HEK293 (cell line): ENCODE measurements around the gene FBXO10.

Experiments used
- AEBP2 ChIP-seq: fragments of 450-650 bp; formaldehyde crosslinking; IDR thresholded peaks from 2 replicates; pipeline ENCODE4 v1.5.1; 2016; ENCODE audit warnings: missing biosample characterization, missing genetic modification characterization, borderline replicate concordance
- BCL11A ChIP-seq: fragments of 450-650 bp; formaldehyde crosslinking; IDR thresholded peaks from 2 replicates; pipeline ENCODE4 v1.5.1; 2016; ENCODE audit warnings: low read depth, missing biosample characterization, missing genetic modification characterization
- BCL6B ChIP-seq: fragments of 450-650 bp; formaldehyde crosslinking; IDR thresholded peaks from 2 replicates; pipeline ENCODE4 v1.5.1; 2017; ENCODE audit warnings: missing biosample characterization, missing genetic modification characterization
- EGR2 ChIP-seq: fragments of 450-650 bp; formaldehyde crosslinking; IDR thresholded peaks from 2 replicates; pipeline ENCODE4 v1.5.1; 2016; ENCODE audit warnings: low read depth, missing biosample characterization, missing genetic modification characterization
- KLF10 ChIP-seq: fragments of 450-650 bp; IDR thresholded peaks from 2 replicates; pipeline ENCODE4 v1.5.1; 2018; ENCODE audit warnings: missing biosample characterization, mild to moderate bottlenecking, missing genetic modification characterization
- MEIS1 ChIP-seq: sonication (generic); formaldehyde crosslinking; IDR thresholded peaks from 2 replicates; pipeline ENCODE4 v1.8.1; 2022; ENCODE audit warnings: missing genetic modification reagents, mild to moderate bottlenecking, borderline replicate concordance
- MYNN ChIP-seq: fragments of 450-650 bp; formaldehyde crosslinking; IDR thresholded peaks from 2 replicates; pipeline ENCODE4 v1.5.1; 2016; ENCODE audit warnings: missing biosample characterization, missing genetic modification characterization, borderline replicate concordance
- YY1 ChIP-seq: fragments of 450-650 bp; formaldehyde crosslinking; IDR thresholded peaks from 2 replicates; pipeline ENCODE4 v1.5.1; 2018; ENCODE audit warnings: missing biosample characterization, missing genetic modification characterization
- ZBTB10 ChIP-seq: fragments of 450-650 bp; formaldehyde crosslinking; IDR thresholded peaks from 2 replicates; pipeline ENCODE4 v1.5.1; 2016; ENCODE audit warnings: missing biosample characterization, missing genetic modification characterization
- ZBTB11 ChIP-seq: fragments of 450-650 bp; formaldehyde crosslinking; conservative IDR thresholded peaks from 2 replicates; pipeline ENCODE4 v1.5.1; 2016; ENCODE audit warnings: low read depth, missing biosample characterization, missing genetic modification characterization
- ZEB2 ChIP-seq: fragments of 450-650 bp; formaldehyde crosslinking; IDR thresholded peaks from 2 replicates; pipeline ENCODE4 v1.5.1; 2016; ENCODE audit warnings: missing biosample characterization, missing genetic modification characterization
- ZNF2 ChIP-seq: fragments of 450-650 bp; formaldehyde crosslinking; IDR thresholded peaks from 2 replicates; pipeline ENCODE4 v1.5.1; 2016; ENCODE audit warnings: missing biosample characterization, missing genetic modification characterization
- ZNF248 ChIP-seq: fragments of 450-650 bp; formaldehyde crosslinking; IDR thresholded peaks from 2 replicates; pipeline ENCODE4 v1.5.1; 2017; ENCODE audit warnings: missing biosample characterization, missing genetic modification characterization
- ZNF354C ChIP-seq: fragments of 450-650 bp; formaldehyde crosslinking; IDR thresholded peaks from 2 replicates; pipeline ENCODE4 v1.5.1; 2016; ENCODE audit warnings: missing biosample characterization, missing genetic modification characterization, low read depth, borderline replicate concordance
- ZNF473 ChIP-seq: fragments of 450-650 bp; formaldehyde crosslinking; IDR thresholded peaks from 2 replicates; pipeline ENCODE4 v1.5.1; 2017; ENCODE audit warnings: missing biosample characterization, missing genetic modification characterization
- ZNF501 ChIP-seq: fragments of 450-650 bp; formaldehyde crosslinking; IDR thresholded peaks from 2 replicates; pipeline ENCODE4 v1.5.1; 2016; ENCODE audit warnings: missing biosample characterization, missing genetic modification characterization
- ZNF518A ChIP-seq: fragments of 450-650 bp; formaldehyde crosslinking; conservative IDR thresholded peaks from 2 replicates; pipeline ENCODE4 v1.5.1; 2016; ENCODE audit warnings: low read depth, missing biosample characterization, missing genetic modification characterization
- ZNF544 ChIP-seq: fragments of 450-650 bp; formaldehyde crosslinking; IDR thresholded peaks from 2 replicates; pipeline ENCODE4 v1.5.0; 2017; ENCODE audit warnings: missing biosample characterization, missing genetic modification characterization
- ZNF610 ChIP-seq: fragments of 450-650 bp; formaldehyde crosslinking; IDR thresholded peaks from 2 replicates; pipeline ENCODE4 v1.5.1; 2016; ENCODE audit warnings: missing biosample characterization, missing genetic modification characterization, borderline replicate concordance
- ZNF639 ChIP-seq: fragments of 450-650 bp; formaldehyde crosslinking; IDR thresholded peaks from 2 replicates; pipeline ENCODE4 v1.5.1; 2016; ENCODE audit warnings: missing biosample characterization, missing genetic modification characterization
- ZNF664 ChIP-seq: fragments of 450-650 bp; formaldehyde crosslinking; IDR thresholded peaks from 2 replicates; pipeline ENCODE4 v1.5.1; 2016; ENCODE audit warnings: missing biosample characterization, missing genetic modification characterization
- ZNF776 ChIP-seq: fragments of 450-650 bp; formaldehyde crosslinking; IDR thresholded peaks from 2 replicates; pipeline ENCODE4 v1.5.0; 2017; ENCODE audit warnings: missing biosample characterization, missing genetic modification characterization, borderline replicate concordance

FBXO10 gene

GRCh38 chr9:37465249-37466036 lies 110.7 kb downstream of the FBXO10 start, which contains the start of gene ZBTB5 (continued):
- TF ChIP-seq ZBTB10 (no peak), ZNF473 (tag by site-specific recombination) (no peak), ZNF518A (tag by site-specific recombination) (no peak), EGR2 (no peak), YY1 (tag by site-specific recombination) (no peak), ZNF354C (tag by site-specific recombination) (no peak), ZNF544 (tag by site-specific recombination) (no peak), MEIS1 (CRISPR knock-in tag) (no peak), ZNF610 (tag by site-specific recombination) (no peak), ZNF2 (tag by site-specific recombination) (no peak), MYNN (tag by site-specific recombination) (no peak), AEBP2 (tag by site-specific recombination) (no peak), ZNF248 (tag by site-specific recombination) (no peak), BCL11A (no peak), ZNF664 (no peak), KLF10 (tag by site-specific recombination) (no peak), BCL6B (tag by site-specific recombination) (no peak), ZNF776 (tag by site-specific recombination) (no peak), ZEB2 (tag by site-specific recombination) (no peak), ZNF501 (tag by site-specific recombination) (no peak), ZBTB11 (tag by site-specific recombination) (no peak), ZNF639 (tag by site-specific recombination) (no peak)
